Endothelial cell of umbilical vein (primary cell): Measurements from ENCODE around the gene MMP28. TPM values are rescaled to one million over a fixed set of nuclear protein-coding genes. Genes with fewer than 3 reads are reported as not detected.

Experiments
- BruUV-seq: library from RNA; stranded (reverse); fragments of 400-500 nt; replicated peaks from 2 replicates; lab custom pipeline; 2021; lab: Mats Ljungman, UMichigan
- CTCF ChIA-PET: fragments of 300-600, 350-600 bp; sonication (Branson Sonifier 250); formaldehyde crosslinking; loops from one replicate; lab custom pipeline; 2021; ENCODE audit warnings: antibody characterized with exemption, inconsistent platforms; lab: Charles Lee
- POLR2A ChIA-PET: fragments of 300-600, 350-600 bp; sonication (Branson Sonifier 250); formaldehyde crosslinking; loops from one replicate; lab custom pipeline; 2021; ENCODE audit warnings: antibody characterized with exemption, inconsistent platforms; lab: Charles Lee
- DNase-seq: peaks from one replicate; pipeline ENCODE4 v3.0.0-alpha.2; 2011; ENCODE audit warnings: low read depth, low spot score
- FAIRE-seq: peaks from 2 replicates; lab custom pipeline; 2011; peaks lifted over from hg19 to GRCh38; lab: Jason Lieb, UNC
- H2AFZ ChIP-seq: 2 replicates; pipeline ENCODE4 v1.6.0; 2012; ENCODE audit warnings: low read depth, low read length, control low read depth, inconsistent platforms
- H3K27ac ChIP-seq: 2 replicates; pipeline ENCODE4 v1.5.1; 2011; ENCODE audit warnings: low read depth, mild to moderate bottlenecking, control low read depth, low read length, moderate library complexity; ENCODE audit not compliant: insufficient read depth
- H3K27me3 ChIP-seq, 2 experiments: 2 replicates each; pipeline versions ENCODE4 v1.6.0 to v1.6.1; 2011; ENCODE audit warnings: low read length in 2 of 2, mixed read lengths in 1 of 2; ENCODE audit not compliant: control insufficient read depth in 2 of 2, insufficient read depth in 2 of 2
- H3K36me3 ChIP-seq, 2 experiments: 2 replicates in 1 of 2; 3 replicates in 1 of 2; pipeline ENCODE4 v1.5.1; 2011; ENCODE audit warnings: low read length in 2 of 2, mild to moderate bottlenecking in 1 of 2, moderate library complexity in 1 of 2; ENCODE audit not compliant: control insufficient read depth in 2 of 2, insufficient read depth in 2 of 2; ENCODE audit errors: extremely low read depth in 1 of 2
- H3K4me1 ChIP-seq: 3 replicates; pipeline ENCODE4 v1.5.1; 2011; ENCODE audit warnings: mild to moderate bottlenecking, low read length; ENCODE audit not compliant: control insufficient read depth, insufficient read depth; ENCODE audit errors: extremely low read depth
- H3K4me2 ChIP-seq: 2 replicates; pipeline ENCODE4 v1.6.1; 2011; ENCODE audit warnings: low read length, control low read depth, mixed read lengths; ENCODE audit not compliant: insufficient read depth
- H3K4me3 ChIP-seq, 3 experiments: fragments of 200-600 bp in 1 of 3; sonication (generic), shearing (Covaris generic) in 1 of 3; replicated peaks in 1 of 3; 2 replicates each; pipeline ENCODE4 v1.5.1; 2011 to 2016; ENCODE audit warnings: control low read depth in 3 of 3, low read length in 3 of 3, mild to moderate bottlenecking in 2 of 3, inconsistent platforms in 1 of 3, low read depth in 1 of 3, moderate library complexity in 1 of 3; ENCODE audit not compliant: insufficient read depth in 1 of 3
- H3K79me2 ChIP-seq: 2 replicates; pipeline ENCODE4 v1.6.0; 2012; ENCODE audit warnings: low read length, inconsistent platforms; ENCODE audit not compliant: control insufficient read depth, insufficient read depth
- H3K9ac ChIP-seq: replicated peaks from 2 replicates; pipeline ENCODE3; 2011; ENCODE audit warnings: low read length, control low read depth; ENCODE audit not compliant: insufficient read depth; ENCODE audit errors: extremely low read depth
- H3K9me1 ChIP-seq: replicated peaks from 3 replicates; pipeline ENCODE4 v1.6.0; 2011; ENCODE audit warnings: mild to moderate bottlenecking, low read length; ENCODE audit not compliant: control insufficient read depth, insufficient read depth; ENCODE audit errors: extremely low read depth
- H3K9me3 ChIP-seq: replicated peaks from 2 replicates; pipeline ENCODE4 v1.5.1; 2012; ENCODE audit warnings: low read length, inconsistent platforms; ENCODE audit not compliant: control insufficient read depth, insufficient read depth
- H4K20me1 ChIP-seq: replicated peaks from 2 replicates; pipeline ENCODE3; 2011; ENCODE audit warnings: mild to moderate bottlenecking, low read length; ENCODE audit not compliant: control insufficient read depth, insufficient read depth; ENCODE audit errors: extremely low read depth
- EZH2 ChIP-seq: IDR thresholded peaks from 2 replicates; pipeline ENCODE4 v1.6.1; 2012; ENCODE audit warnings: borderline replicate concordance, low read depth, mild to moderate bottlenecking, moderate library complexity, low read length, inconsistent platforms; ENCODE audit not compliant: severe bottlenecking
- FOS ChIP-seq: IDR thresholded peaks from 2 replicates; pipeline ENCODE4 v1.6.1; 2011; ENCODE audit warnings: mild to moderate bottlenecking, low read length, moderate library complexity, borderline replicate concordance; ENCODE audit not compliant: insufficient read depth
- GATA2 ChIP-seq: IDR thresholded peaks from 2 replicates; pipeline ENCODE4 v1.7.0; 2011; ENCODE audit warnings: low read depth, mild to moderate bottlenecking, moderate library complexity, mixed read lengths, low read length; ENCODE audit not compliant: insufficient read length, insufficient read depth
- JUN ChIP-seq: IDR thresholded peaks from 2 replicates; pipeline ENCODE4 v1.6.1; 2011; ENCODE audit warnings: borderline replicate concordance, low read depth; ENCODE audit not compliant: insufficient read length, insufficient read depth
- MAX ChIP-seq: IDR thresholded peaks from 2 replicates; pipeline ENCODE4 v1.6.1; 2011; ENCODE audit not compliant: insufficient read depth, insufficient read length
- MYC ChIP-seq: IDR thresholded peaks from one replicate; pipeline ENCODE4 v1.6.1; 2011; ENCODE audit warnings: mild to moderate bottlenecking, low read depth, low read length
- POLR2A ChIP-seq: IDR thresholded peaks from 2 replicates; pipeline ENCODE4 v1.6.1; 2012; ENCODE audit warnings: low read depth, mild to moderate bottlenecking, control low read depth, low read length
- POLR2AphosphoS5 ChIP-seq: IDR thresholded peaks from 2 replicates; pipeline ENCODE4 v1.6.1; 2012; ENCODE audit warnings: low read depth, mild to moderate bottlenecking, control low read depth, low read length, moderate library complexity; ENCODE audit not compliant: insufficient read depth
- dilution Hi-C: fragments of 300-500 bp; cut with MboI; formaldehyde crosslinking; loops from one replicate; pipeline ENCODE4 v1.15.0; 2019; ENCODE audit warnings: low sequenced_read_pairs; ENCODE audit not compliant: extremely low pct_ligation_motif_present
- intact Hi-C: fragments of 100-400 bp; cut with micrococcal nuclease; formaldehyde crosslinking; loops from one replicate; pipeline ENCODE4 v1.10.0; 2022
- polyA plus RNA-seq, 4 experiments: library from polyadenylated mRNA; depleted of rRNA in 3 of 4; stranded (reverse) in 3 of 4; unstranded in 1 of 4; fragments of >200 nt; gene quantifications; 2 replicates each; pipeline versions ENCODE4 v1.2.1 to v1.2.3, GENCODE V29; 2011 to 2012; ENCODE audit warnings: missing spikeins in 1 of 4
- total RNA-seq: library from RNA; stranded (reverse); gene quantifications from 2 replicates; pipeline ENCODE4 v1.2.3, GENCODE V29; 2021
- TF ChIP-seq, protein P1 (sequence below), 2 donors: IDR thresholded peaks; 1 replicate in 1 of 2; 2 replicates in 1 of 2; pipeline ENCODE4 v1.5.1; 2011; ENCODE audit warnings: low read length in 2 of 2, mild to moderate bottlenecking in 2 of 2, moderate library complexity in 2 of 2, control low read depth in 1 of 2, inconsistent platforms in 1 of 2, low read depth in 1 of 2; ENCODE audit not compliant: insufficient read depth in 1 of 2; ENCODE audit errors: extremely low read depth in 1 of 2

The MMP28 gene
- total and polyA plus RNA-seq, 2 donors (not counting 3 experiments of a cell fraction or from before 2014, with no cell fraction given) = 6.1 to 7.1 TPM

DNA sequence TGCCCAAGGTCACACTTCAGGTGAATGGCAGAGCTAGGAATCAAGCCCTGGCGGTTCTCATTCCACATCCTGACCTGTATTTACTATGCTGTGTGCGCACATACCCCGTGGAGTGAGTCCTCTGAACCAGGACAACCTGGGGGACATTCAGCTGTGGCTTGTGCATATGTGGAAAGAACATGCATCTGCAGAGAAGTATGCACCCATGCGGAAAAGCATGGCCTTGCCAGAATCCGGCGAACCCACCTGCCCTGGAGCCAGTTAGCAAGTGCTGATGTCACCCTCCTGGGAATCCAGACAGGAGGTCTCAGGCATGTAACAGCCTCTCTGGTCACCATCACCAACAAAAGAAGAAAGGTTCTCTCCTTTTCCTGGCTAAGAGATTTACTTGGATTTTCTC, 62.1 kb downstream of the MMP28 start:
- CTCF ChIA-PET = interaction anchor here (1.1 to 1.7 kb wide), 2 partner anchors 14 to 120 kb away, joined by 4 to 6 read pairs; no protein-coding TSS in a partner anchor
- BruUV-seq = no TSS peak

More for the DNA sequence above, 62.1 kb downstream of the MMP28 start:
- Histone ChIP-seq H3K9ac (no peak overlapping the region), H2AFZ (no peak overlapping the region), H4K20me1 (no peaks in the 10 kb centered on the region), H3K27me3 (peaks cover 5 to 15% of the 10 kb centered on the region in 2 experiments), H3K4me2 (no peak overlapping the region), H3K27ac (no peak overlapping the region), H3K4me1 (peaks cover 4% of the 10 kb centered on the region), H3K4me3 (no peak overlapping the region), H3K9me3 (no peaks in the 10 kb centered on the region), H3K36me3 (no peaks in the 10 kb centered on the region), H3K79me2 (no peaks in the 10 kb centered on the region), H3K9me1 (no peaks in the 10 kb centered on the region)
- no peak for DNase-seq
- dilution Hi-C loops (loop anchor here (25.0 kb wide), 1 partner anchor 121 kb away; no protein-coding TSS in a partner anchor), intact Hi-C loops (no loop called here)
- POLR2A ChIA-PET = no interaction called here
- FAIRE-seq = no peak
- TF ChIP-seq JUN (no peak), POLR2AphosphoS5 (no peak), FOS (no peak), EZH2 (no peak), MYC (no peak), GATA2 (no peak), POLR2A (no peak), MAX (no peak)
- TF ChIP-seq, protein P1, sequence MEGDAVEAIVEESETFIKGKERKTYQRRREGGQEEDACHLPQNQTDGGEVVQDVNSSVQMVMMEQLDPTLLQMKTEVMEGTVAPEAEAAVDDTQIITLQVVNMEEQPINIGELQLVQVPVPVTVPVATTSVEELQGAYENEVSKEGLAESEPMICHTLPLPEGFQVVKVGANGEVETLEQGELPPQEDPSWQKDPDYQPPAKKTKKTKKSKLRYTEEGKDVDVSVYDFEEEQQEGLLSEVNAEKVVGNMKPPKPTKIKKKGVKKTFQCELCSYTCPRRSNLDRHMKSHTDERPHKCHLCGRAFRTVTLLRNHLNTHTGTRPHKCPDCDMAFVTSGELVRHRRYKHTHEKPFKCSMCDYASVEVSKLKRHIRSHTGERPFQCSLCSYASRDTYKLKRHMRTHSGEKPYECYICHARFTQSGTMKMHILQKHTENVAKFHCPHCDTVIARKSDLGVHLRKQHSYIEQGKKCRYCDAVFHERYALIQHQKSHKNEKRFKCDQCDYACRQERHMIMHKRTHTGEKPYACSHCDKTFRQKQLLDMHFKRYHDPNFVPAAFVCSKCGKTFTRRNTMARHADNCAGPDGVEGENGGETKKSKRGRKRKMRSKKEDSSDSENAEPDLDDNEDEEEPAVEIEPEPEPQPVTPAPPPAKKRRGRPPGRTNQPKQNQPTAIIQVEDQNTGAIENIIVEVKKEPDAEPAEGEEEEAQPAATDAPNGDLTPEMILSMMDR (IDR thresholded peaks at IDR 0.05; ENCODE audit: extremely low read depth in 1 of 2, insufficient read depth in 1 of 2, low read depth in 1 of 2, low read length in 2 of 2) = no peak
